Activated B cell treated with CpG ODN at 0.5 μM for 24 hours (primary cell): ENCODE data around the gene XPOT. TPM values are rescaled to one million over a fixed set of nuclear protein-coding genes. Genes with fewer than 3 reads are reported as not detected.

Source experiments
- ATAC-seq: fragments of 200-7000 bp; cut with Tn5 transposase; one replicate; pipeline ENCODE4 v1.10.0; 2021; ENCODE audit warnings: low read depth, mild to moderate bottlenecking, moderate library complexity
- CTCF ChIA-PET: fragments of 350-600 bp; sonication (Branson Sonifier 250); formaldehyde crosslinking; loops from one replicate; lab custom pipeline; 2021; ENCODE audit warnings: antibody characterized with exemption; lab: Charles Lee
- POLR2A ChIA-PET: fragments of 350-600 bp; sonication (Branson Sonifier 250); formaldehyde crosslinking; loops from one replicate; lab custom pipeline; 2021; ENCODE audit warnings: antibody characterized with exemption; lab: Charles Lee
- DNase-seq: peaks from one replicate; pipeline ENCODE4 v3.0.0; 2022
- H3K27ac Mint-ChIP-seq: one replicate; pipeline ENCODE4 v1.8.0; 2020; ENCODE audit warnings: mixed read lengths
- H3K27me3 Mint-ChIP-seq: one replicate; pipeline ENCODE4 v1.8.0; 2021; ENCODE audit warnings: mixed read lengths
- H3K36me3 Mint-ChIP-seq: one replicate; pipeline ENCODE4 v1.8.0; 2021; ENCODE audit warnings: low read depth, mixed read lengths
- H3K4me1 Mint-ChIP-seq: one replicate; pipeline ENCODE4 v1.8.0; 2021; ENCODE audit warnings: mixed read lengths
- H3K4me3 Mint-ChIP-seq: one replicate; pipeline ENCODE4 v1.8.0; 2020; ENCODE audit warnings: mild to moderate bottlenecking, mixed read lengths
- H3K9me3 Mint-ChIP-seq: one replicate; pipeline ENCODE4 v1.8.0; 2020; ENCODE audit warnings: mixed read lengths
- intact Hi-C: fragments of 100-400 bp; cut with micrococcal nuclease; formaldehyde crosslinking; loops from one replicate; pipeline ENCODE4 v1.15.1; 2024
- total RNA-seq: library from RNA; stranded (reverse); gene quantifications from 2 replicates; pipeline ENCODE4 v1.2.3, GENCODE V29; 2022
- TF ChIP-seq, protein P1 (sequence below): fragments of 200-600 bp; IDR thresholded peaks from one replicate; pipeline ENCODE4 v1.8.0; 2022; ENCODE audit warnings: antibody characterized with exemption, mild to moderate bottlenecking

Gene XPOT
- total RNA-seq, 1 donor from 2014 or later, result 96.2 TPM

DNA sequence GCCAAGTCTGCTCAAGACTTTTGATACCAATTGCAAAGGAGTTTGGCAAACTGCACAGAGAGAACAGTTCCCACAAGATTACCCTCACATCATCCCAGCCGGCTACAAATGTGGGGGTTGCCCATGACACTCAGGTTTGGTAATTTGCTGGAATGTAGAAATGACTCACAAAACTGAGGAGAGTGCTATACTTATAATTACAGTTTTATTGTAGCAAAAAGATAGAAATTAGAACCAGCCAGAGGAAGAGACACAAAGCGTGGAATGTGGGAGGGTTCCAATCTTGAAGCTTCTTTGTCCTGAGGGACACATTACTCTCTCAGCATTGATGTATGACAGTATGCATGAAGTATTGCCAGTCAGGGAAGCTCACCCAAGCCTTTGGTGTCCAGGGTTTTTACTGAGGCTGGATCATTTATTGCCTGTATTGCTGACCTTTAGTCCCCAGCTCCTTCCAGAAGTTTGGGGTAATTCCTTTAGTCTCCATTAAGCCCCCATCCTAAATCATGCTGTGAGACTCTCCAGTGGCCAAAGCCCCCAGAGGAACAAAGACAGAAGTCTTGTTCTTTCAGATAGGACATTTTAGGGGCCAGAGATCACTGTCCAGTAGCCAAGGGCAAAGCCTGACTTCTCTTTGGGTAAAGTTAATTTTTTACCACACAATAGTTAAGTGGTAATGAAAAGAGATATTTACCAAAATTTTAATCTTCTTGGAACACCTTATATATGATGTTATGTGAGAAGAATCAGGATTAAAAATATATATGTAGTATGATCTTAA, 57.6 kb downstream of the XPOT start:
- intact Hi-C loops, result no loop called here
- POLR2A ChIA-PET, result no interaction called here
- DNase-seq (no peak), ATAC-seq (no peak)
- peaks cover 24% of the 10 kb centered on the region for H3K4me1 Mint-ChIP-seq
- no peak overlapping the region for H3K27ac Mint-ChIP-seq
- H3K36me3 Mint-ChIP-seq, result peaks cover 58% of the 10 kb centered on the region
- no peaks in the 10 kb centered on the region for H3K9me3 Mint-ChIP-seq
- H3K4me3 Mint-ChIP-seq, result no peak overlapping the region
- no peaks in the 10 kb centered on the region for H3K27me3 Mint-ChIP-seq
- CTCF ChIA-PET, result no interaction called here
- TF ChIP-seq, protein P1, sequence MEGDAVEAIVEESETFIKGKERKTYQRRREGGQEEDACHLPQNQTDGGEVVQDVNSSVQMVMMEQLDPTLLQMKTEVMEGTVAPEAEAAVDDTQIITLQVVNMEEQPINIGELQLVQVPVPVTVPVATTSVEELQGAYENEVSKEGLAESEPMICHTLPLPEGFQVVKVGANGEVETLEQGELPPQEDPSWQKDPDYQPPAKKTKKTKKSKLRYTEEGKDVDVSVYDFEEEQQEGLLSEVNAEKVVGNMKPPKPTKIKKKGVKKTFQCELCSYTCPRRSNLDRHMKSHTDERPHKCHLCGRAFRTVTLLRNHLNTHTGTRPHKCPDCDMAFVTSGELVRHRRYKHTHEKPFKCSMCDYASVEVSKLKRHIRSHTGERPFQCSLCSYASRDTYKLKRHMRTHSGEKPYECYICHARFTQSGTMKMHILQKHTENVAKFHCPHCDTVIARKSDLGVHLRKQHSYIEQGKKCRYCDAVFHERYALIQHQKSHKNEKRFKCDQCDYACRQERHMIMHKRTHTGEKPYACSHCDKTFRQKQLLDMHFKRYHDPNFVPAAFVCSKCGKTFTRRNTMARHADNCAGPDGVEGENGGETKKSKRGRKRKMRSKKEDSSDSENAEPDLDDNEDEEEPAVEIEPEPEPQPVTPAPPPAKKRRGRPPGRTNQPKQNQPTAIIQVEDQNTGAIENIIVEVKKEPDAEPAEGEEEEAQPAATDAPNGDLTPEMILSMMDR, result no peak

GRCh38 chr12:64466178-64466577, 62.0 kb downstream of the XPOT start:
- POLR2A ChIA-PET, result no interaction called here
- Mint-ChIP-seq H3K4me1 (no peaks in the 10 kb centered on the region), H3K27ac (no peak overlapping the region), H3K36me3 (peaks cover 67% of the 10 kb centered on the region), H3K9me3 (no peaks in the 10 kb centered on the region), H3K4me3 (no peak overlapping the region), H3K27me3 (no peaks in the 10 kb centered on the region)
- intact Hi-C loops, result loop anchor here (2.0 kb wide), 1 partner anchor 13 kb away; the partner anchor contains the start of gene TBK1
- TF ChIP-seq, protein P1, result no peak
- DNase-seq (no peak), ATAC-seq (no peak)
- CTCF ChIA-PET, result no interaction called here

DNA sequence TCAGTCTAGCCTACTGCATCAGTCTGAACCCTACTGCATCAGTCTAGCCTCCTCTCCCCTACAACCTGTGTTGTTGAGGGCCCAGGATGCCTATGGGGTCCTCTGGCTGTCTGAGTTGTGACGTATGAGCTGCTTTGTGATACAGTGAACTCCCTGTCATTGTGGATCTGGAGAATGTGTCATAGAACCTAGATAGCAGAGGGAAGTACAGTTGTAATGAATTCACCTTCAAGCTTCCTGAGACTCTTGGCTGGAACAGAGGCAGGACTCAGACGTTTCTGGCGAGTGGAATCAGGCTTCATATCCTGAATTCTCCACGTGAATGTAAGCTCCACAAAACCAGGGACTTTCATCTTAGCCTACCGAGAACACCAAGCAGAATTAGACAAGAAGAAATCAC, 64.8 kb downstream of the XPOT start:
- Mint-ChIP-seq H3K27ac (no peak overlapping the region), H3K36me3 (peaks cover 80% of the 10 kb centered on the region), H3K9me3 (no peaks in the 10 kb centered on the region), H3K27me3 (no peaks in the 10 kb centered on the region), H3K4me1 (no peaks in the 10 kb centered on the region), H3K4me3 (no peak overlapping the region)
- CTCF ChIA-PET, result no interaction called here
- POLR2A ChIA-PET, result no interaction called here
- ATAC-seq (no peak), DNase-seq (no peak)
- intact Hi-C loops, result no loop called here
- TF ChIP-seq, protein P1, result no peak

DNA sequence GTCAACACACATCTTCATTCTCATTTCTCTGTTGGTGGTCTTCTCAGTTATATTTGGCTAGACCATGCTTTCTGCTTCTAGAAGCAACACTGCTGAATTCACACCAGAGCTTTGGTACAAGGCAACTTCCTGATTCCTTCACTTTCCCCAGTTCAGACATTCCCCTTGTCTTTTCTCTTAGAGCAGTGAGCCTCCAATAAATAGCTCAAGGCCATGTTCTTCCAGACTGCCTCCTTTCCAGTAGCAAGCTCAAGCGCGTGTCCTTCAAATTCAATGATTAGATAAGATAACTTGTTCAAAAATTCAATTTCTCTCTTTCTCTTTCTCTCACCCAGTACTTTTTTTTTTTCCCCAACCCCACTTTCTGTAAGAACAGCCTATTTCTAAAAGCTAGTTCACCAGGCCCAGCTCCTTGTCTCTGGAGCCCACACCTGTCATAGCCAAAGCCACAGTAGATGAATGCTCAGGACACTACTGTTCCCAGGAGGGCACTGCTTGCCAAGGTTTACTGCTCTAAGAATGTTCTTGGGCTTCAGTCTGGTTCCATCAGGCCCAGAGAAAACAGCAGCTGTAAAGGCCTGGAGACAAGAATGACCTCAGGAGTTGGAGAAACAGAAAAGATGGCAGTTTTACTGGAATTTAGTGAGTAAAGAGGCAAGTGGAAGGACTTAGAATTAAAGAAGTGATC, 65.4 kb downstream of the XPOT start:
- ChIA-PET CTCF (no interaction called here), POLR2A (no interaction called here)
- no peaks in the 10 kb centered on the region for H3K27me3 Mint-ChIP-seq
- DNase-seq, result no peak
- no peak overlapping the region for H3K27ac Mint-ChIP-seq
- H3K4me1 Mint-ChIP-seq, result no peaks in the 10 kb centered on the region
- intact Hi-C loops, result no loop called here
- H3K4me3 Mint-ChIP-seq, result no peak overlapping the region
- no peaks in the 10 kb centered on the region for H3K9me3 Mint-ChIP-seq
- TF ChIP-seq, protein P1, result no peak
- peaks cover 78% of the 10 kb centered on the region for H3K36me3 Mint-ChIP-seq
- no peak for ATAC-seq

GRCh38 chr12:64470495-64470894, 66.3 kb downstream of the XPOT start:
- H3K4me1 Mint-ChIP-seq, result no peaks in the 10 kb centered on the region
- intact Hi-C loops, result no loop called here
- ChIA-PET POLR2A (no interaction called here), CTCF (no interaction called here)
- DNase-seq (no peak), ATAC-seq (no peak)
- H3K4me3 Mint-ChIP-seq, result no peak overlapping the region
- no peaks in the 10 kb centered on the region for H3K27me3 Mint-ChIP-seq
- H3K27ac Mint-ChIP-seq, result no peak overlapping the region
- peaks cover 78% of the 10 kb centered on the region for H3K36me3 Mint-ChIP-seq
- H3K9me3 Mint-ChIP-seq, result peaks cover 4% of the 10 kb centered on the region
- TF ChIP-seq, protein P1, result no peak
